Effector memory CD8-positive, alpha-beta T cell (primary cell): ENCODE data around the gene SIM1.
A peak's percentile ranks its signal among the peaks of the same experiment; 100 is the strongest.

Experiments used
- ATAC-seq: fragments of 150-1000 bp; cut with Tn5 transposase; replicated peaks from 2 replicates; pipeline ENCODE4 v1.10.0; 2021; ENCODE audit warnings: mild to moderate bottlenecking, moderate library complexity
- DNase-seq, 3 experiments: peaks; one replicate each; pipeline ENCODE4 v3.0.0; 2021
- H3K27ac Mint-ChIP-seq, 2 donors: one replicate each; pipeline ENCODE4 v1.8.0; 2022; ENCODE audit warnings: mild to moderate bottlenecking in 2 of 2, mixed read lengths in 2 of 2, moderate library complexity in 2 of 2
- H3K27me3 Mint-ChIP-seq, 2 donors: one replicate each; pipeline ENCODE4 v1.8.0; 2022; ENCODE audit warnings: mixed read lengths in 2 of 2
- H3K36me3 Mint-ChIP-seq: one replicate; pipeline ENCODE4 v1.8.0; 2022; ENCODE audit warnings: mild to moderate bottlenecking, moderate library complexity, mixed read lengths; ENCODE audit not compliant: insufficient read depth
- H3K4me1 Mint-ChIP-seq, 2 donors: one replicate each; pipeline ENCODE4 v1.8.0; 2022; ENCODE audit warnings: low read depth in 2 of 2, mixed read lengths in 2 of 2
- H3K4me3 Mint-ChIP-seq, 2 donors: one replicate each; pipeline ENCODE4 v1.8.0; 2022; ENCODE audit warnings: mild to moderate bottlenecking in 2 of 2, mixed read lengths in 2 of 2, moderate library complexity in 2 of 2
- H3K9me3 Mint-ChIP-seq, 2 donors: one replicate each; pipeline ENCODE4 v1.8.0; 2022; ENCODE audit warnings: mixed read lengths in 2 of 2

SIM1 gene

GRCh38 chr6:100484474-100484873 is 19.8 kb upstream of the SIM1 start:
- Mint-ChIP-seq H3K27me3 (peaks cover 21 to 66% of the 10 kb centered on the region in 2 donors), H3K9me3 (no peaks in the 10 kb centered on the region), H3K36me3 (no peaks in the 10 kb centered on the region), H3K4me3 (no peak overlapping the region), H3K27ac (no peak overlapping the region), H3K4me1 (no peaks in the 10 kb centered on the region)
- no peak for DNase-seq
- no peak for ATAC-seq

- no peaks in the 10 kb centered on the region for H3K9me3 Mint-ChIP-seq
- ATAC-seq (no peak), DNase-seq (no peak)
- H3K27ac Mint-ChIP-seq, result no peak overlapping the region
- no peak overlapping the region for H3K4me3 Mint-ChIP-seq
- H3K36me3 Mint-ChIP-seq, result no peaks in the 10 kb centered on the region
- peaks cover 11 to 48% of the 10 kb centered on the region in 2 donors for H3K27me3 Mint-ChIP-seq
- H3K4me1 Mint-ChIP-seq, result no peaks in the 10 kb centered on the region
Observed at GRCh38 chr6:100482698-100483097, 18.0 kb upstream of the SIM1 start.

- Mint-ChIP-seq H3K4me3 (no peak overlapping the region), H3K36me3 (no peaks in the 10 kb centered on the region), H3K9me3 (no peaks in the 10 kb centered on the region), H3K27ac (no peak overlapping the region), H3K4me1 (no peaks in the 10 kb centered on the region), H3K27me3 (peaks cover 21 to 51% of the 10 kb centered on the region in 2 donors)
- DNase-seq (no peak), ATAC-seq (no peak)
Observed at GRCh38 chr6:100479179-100480035, 14.7 kb upstream of the SIM1 start.

GRCh38 chr6:100475554-100476320 is 11.0 kb upstream of the SIM1 start:
- H3K4me1 Mint-ChIP-seq, result no peaks in the 10 kb centered on the region
- H3K27ac Mint-ChIP-seq, result no peak overlapping the region
- no peaks in the 10 kb centered on the region for H3K9me3 Mint-ChIP-seq
- no peak overlapping the region for H3K4me3 Mint-ChIP-seq
- DNase-seq (no peak), ATAC-seq (no peak)
- peaks cover 33 to 41% of the 10 kb centered on the region in 2 donors for H3K27me3 Mint-ChIP-seq
- no peaks in the 10 kb centered on the region for H3K36me3 Mint-ChIP-seq

- H3K27me3 Mint-ChIP-seq, result peaks cover 33 to 50% of the 10 kb centered on the region in 2 donors
Observed at GRCh38 chr6:100473182-100473581, 8.5 kb upstream of the SIM1 start.

GRCh38 chr6:100472674-100473073 is 8.0 kb upstream of the SIM1 start:
- Mint-ChIP-seq H3K36me3 (peaks cover 4% of the 10 kb centered on the region), H3K4me1 (peaks cover 0 to 2% of the 10 kb centered on the region in 2 donors), H3K27ac (no peak overlapping the region), H3K9me3 (no peaks in the 10 kb centered on the region), H3K4me3 (no peak overlapping the region), H3K27me3 (peaks cover 33 to 54% of the 10 kb centered on the region in 2 donors)
- ATAC-seq (no peak), DNase-seq (no peak)

More at GRCh38 chr6:100473182-100473581, 8.5 kb upstream of the SIM1 start:
- Mint-ChIP-seq H3K27ac (no peak overlapping the region), H3K4me3 (no peak overlapping the region), H3K4me1 (no peaks in the 10 kb centered on the region), H3K36me3 (peaks cover 4% of the 10 kb centered on the region), H3K9me3 (no peaks in the 10 kb centered on the region)
- no peak for DNase-seq
- ATAC-seq, result no peak

- ATAC-seq, result no peak
Observed at GRCh38 chr6:100470422-100471120, 5.8 kb upstream of the SIM1 start.

GRCh38 chr6:100469101-100469859 is 4.6 kb upstream of the SIM1 start:
- Mint-ChIP-seq H3K4me3 (no peak overlapping the region), H3K9me3 (no peaks in the 10 kb centered on the region)
- no peak for ATAC-seq

More at GRCh38 chr6:100470422-100471120, 5.8 kb upstream of the SIM1 start:
- Mint-ChIP-seq H3K4me3 (no peak overlapping the region), H3K4me1 (peaks cover 8 to 10% of the 10 kb centered on the region in 2 donors), H3K36me3 (peaks cover 4% of the 10 kb centered on the region), H3K27ac (no peak overlapping the region), H3K27me3 (peaks cover 16 to 56% of the 10 kb centered on the region in 2 donors), H3K9me3 (no peaks in the 10 kb centered on the region)
- DNase-seq, result no peak

GRCh38 chr6:100468016-100468622 is 3.4 kb upstream of the SIM1 start:
- H3K27ac Mint-ChIP-seq, result no peak overlapping the region
- peaks cover 0 to 71% of the 10 kb centered on the region in 2 donors for H3K27me3 Mint-ChIP-seq
- peaks cover 8 to 10% of the 10 kb centered on the region in 2 donors for H3K4me1 Mint-ChIP-seq
- no peaks in the 10 kb centered on the region for H3K9me3 Mint-ChIP-seq
- H3K4me3 Mint-ChIP-seq, result no peak overlapping the region
- ATAC-seq, result no peak
- H3K36me3 Mint-ChIP-seq, result peaks cover 13% of the 10 kb centered on the region
- DNase-seq, result no peak

More at GRCh38 chr6:100469101-100469859, 4.6 kb upstream of the SIM1 start:
- Mint-ChIP-seq H3K27me3 (peaks cover 9 to 68% of the 10 kb centered on the region in 2 donors), H3K27ac (no peak overlapping the region), H3K36me3 (peaks cover 4% of the 10 kb centered on the region), H3K4me1 (peaks cover 8 to 10% of the 10 kb centered on the region in 2 donors)
- DNase-seq, result no peak

GRCh38 chr6:100467129-100468015 is 2.7 kb upstream of the SIM1 start:
- Mint-ChIP-seq H3K27me3 (peaks cover 0 to 79% of the 10 kb centered on the region in 2 donors), H3K4me3 (peak overlapping the region; percentile 41 to 51), H3K4me1 (peaks cover 8 to 10% of the 10 kb centered on the region in 2 donors), H3K36me3 (peaks cover 15% of the 10 kb centered on the region), H3K27ac (no peak overlapping the region), H3K9me3 (no peaks in the 10 kb centered on the region)
- ATAC-seq (no peak), DNase-seq (no peak)

GRCh38 chr6:100466410-100467128 is 1.8 kb upstream of the SIM1 start:
- DNase-seq (no peak), ATAC-seq (no peak)
- no peak overlapping the region for H3K27ac Mint-ChIP-seq
- H3K4me3 Mint-ChIP-seq, result peak overlapping the region; percentile 41 to 51
- peaks cover 0 to 80% of the 10 kb centered on the region in 2 donors for H3K27me3 Mint-ChIP-seq
- H3K4me1 Mint-ChIP-seq, result peaks cover 13 to 15% of the 10 kb centered on the region in 2 donors
- peaks cover 15% of the 10 kb centered on the region for H3K36me3 Mint-ChIP-seq
- H3K9me3 Mint-ChIP-seq, result no peaks in the 10 kb centered on the region
